Suppressor macrophage treated with lipopolysaccharide for 1 hour (primary cell): ENCODE results near the gene DCUN1D3.
"Not testable (repeated sequence)": the region's sequence is repeated elsewhere in the genome, so short reads cannot be mapped to it uniquely, and the experiment has no call there.

Source experiments
- DNase-seq, 3 donors: peaks; one replicate each; pipeline ENCODE4 v3.0.0-alpha.2; 2020 to 2022

The DCUN1D3 gene

DNA sequence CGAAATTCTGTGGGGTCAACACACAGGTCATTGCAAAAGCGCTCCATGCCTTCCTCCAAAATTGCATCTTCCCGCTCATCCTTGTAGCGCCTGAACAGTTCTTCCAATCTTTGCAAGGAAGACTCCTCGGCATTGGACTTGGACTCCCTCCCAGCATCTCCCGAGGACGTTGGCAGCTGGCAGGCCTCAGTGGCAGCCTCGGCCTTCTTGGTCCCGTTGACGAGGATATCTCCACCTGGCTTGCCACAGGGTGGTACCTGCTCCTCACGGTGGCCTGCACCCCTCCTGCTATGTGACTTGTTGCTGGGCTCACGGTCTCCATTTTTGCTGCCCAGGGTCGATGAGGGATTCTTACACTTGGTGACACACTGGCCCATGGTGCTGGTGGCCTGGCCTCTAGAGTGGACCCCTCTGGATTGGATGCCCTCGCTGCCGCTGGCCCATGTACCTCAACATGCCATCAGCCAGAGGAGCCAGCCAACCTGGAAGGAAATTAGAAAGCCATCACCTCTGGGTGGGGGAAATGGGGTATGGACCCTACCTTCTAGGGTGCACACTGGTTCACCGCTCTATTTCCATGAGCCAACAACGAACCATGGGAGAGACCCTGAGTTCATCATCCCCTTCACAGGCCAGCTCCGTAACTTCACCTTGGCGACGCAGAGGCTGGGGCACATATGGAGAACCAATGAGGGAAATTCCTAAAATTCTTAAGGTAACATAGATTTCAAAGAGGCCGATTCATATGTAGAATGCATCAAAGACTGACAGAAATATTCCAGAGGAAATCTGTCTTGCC lies 37.8 kb downstream of the DCUN1D3 start:
- DNase-seq, result no peak

DNA sequence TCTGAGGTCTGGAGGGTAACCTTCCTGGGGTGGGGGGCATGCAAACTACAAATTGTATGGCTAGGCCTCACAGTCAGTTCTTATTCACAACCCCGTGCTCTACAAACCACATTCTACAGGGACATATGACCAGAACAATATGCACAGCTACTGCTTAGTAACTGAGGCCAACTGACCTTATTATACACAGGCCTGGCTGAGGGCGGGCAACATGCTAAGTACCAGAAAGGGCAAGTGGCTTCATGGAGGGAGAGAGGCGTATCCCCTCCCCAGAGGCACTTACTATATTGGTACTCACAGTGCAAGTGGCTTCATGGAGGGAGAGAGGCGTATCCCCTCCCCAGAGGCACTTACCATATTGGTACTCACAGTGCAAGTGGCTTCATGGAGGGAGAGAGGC lies 39.2 kb downstream of the DCUN1D3 start:
- DNase-seq, result not testable (repeated sequence)

DNA sequence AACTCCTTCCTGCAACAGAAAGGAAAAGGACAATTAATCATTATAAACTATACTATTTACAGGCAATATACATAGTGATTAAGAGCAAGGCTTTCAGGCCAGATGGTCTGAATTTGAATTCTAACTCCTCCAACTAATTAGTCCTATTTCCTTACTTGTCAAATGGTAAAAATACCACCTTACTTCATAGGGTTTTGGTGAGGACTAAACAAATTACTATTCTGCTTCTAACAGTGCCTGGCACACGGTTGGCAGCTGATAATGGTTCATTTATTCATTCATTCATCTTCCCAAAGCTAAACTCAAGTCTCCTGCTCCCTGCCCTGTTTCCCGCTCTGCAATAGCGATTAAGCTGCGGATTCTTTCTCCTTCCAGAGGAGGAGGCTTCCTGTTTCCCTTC lies 39.8 kb downstream of the DCUN1D3 start:
- DNase-seq, result no peak

DNA sequence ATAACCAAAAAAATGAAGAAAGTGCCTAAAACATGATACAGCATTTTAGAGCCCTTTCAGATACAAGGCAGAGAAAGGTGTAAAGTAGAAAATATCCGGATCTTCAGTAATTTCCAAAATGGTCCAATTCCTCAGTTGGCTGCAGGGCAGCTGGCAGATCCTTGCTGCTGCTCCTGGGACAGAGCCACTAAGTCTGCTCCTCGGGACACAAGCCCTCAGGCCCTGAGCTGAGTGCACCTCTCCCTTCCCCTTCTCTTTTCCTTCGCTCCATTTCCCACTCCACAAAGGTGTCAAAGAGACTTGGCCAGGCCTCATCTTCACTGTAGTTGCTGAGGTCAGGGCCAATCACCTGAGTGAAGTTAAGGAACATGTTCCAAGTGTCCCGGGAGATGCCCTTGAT lies 40.5 kb downstream of the DCUN1D3 start:
- DNase-seq, result no peak

DNA sequence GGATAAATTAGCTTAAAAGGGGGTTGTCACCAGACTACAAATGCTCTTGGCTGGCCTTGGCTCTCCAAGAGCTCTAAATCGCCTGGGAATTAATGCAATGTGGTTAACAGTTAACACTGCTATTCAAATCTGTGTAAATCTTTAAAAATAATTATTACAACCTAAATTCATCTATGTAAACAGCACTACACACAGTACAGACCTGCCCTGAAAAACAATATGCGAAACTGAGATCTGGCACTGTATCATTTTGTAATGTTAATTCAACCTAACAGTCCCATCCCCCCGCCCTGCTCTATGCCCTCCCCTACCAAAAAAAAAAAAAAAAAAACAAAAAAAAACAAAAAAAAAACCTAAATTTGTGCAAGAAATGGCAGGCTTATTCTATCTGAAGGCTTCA lies 40.9 kb downstream of the DCUN1D3 start:
- DNase-seq, result no peak

DNA sequence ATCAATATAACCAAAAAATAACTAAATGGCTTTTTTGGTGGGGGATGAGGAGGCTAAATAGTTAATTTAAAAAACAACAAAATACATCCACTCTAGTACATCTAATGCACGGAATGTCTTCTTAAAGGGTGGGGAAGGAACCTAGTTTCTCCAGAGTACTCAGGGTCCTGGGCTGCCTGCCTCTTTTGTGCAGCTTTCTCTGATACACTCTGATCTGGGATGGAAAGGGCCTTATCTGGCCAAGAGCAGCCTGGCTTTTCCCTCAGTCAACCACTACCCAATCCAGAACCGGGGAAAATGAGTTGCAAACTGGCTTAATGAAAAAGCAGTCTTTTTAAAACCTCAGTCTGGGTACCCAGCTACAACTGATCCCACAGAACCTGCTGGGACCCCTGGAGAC lies 42.9 kb downstream of the DCUN1D3 start:
- DNase-seq, result no peak

DNA sequence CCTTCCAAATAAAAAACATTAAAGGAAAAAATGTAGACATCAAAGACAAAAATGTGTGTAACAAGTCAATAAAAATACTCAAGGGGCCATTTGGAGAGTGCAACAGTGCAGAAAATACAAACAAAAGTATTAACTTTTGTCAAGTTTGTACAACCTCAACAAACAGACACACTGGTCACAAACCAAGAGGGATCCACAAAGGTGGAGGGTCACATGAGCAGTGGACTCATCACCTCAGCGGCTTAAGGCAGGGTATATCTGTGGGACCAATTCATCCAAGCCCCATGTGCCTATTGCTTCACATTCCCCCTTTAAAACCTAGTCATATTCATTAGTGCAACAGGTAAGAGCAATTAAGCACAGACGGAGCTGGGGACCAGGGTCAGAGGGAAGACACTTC lies 45.2 kb downstream of the DCUN1D3 start:
- DNase-seq, result no peak

DNA sequence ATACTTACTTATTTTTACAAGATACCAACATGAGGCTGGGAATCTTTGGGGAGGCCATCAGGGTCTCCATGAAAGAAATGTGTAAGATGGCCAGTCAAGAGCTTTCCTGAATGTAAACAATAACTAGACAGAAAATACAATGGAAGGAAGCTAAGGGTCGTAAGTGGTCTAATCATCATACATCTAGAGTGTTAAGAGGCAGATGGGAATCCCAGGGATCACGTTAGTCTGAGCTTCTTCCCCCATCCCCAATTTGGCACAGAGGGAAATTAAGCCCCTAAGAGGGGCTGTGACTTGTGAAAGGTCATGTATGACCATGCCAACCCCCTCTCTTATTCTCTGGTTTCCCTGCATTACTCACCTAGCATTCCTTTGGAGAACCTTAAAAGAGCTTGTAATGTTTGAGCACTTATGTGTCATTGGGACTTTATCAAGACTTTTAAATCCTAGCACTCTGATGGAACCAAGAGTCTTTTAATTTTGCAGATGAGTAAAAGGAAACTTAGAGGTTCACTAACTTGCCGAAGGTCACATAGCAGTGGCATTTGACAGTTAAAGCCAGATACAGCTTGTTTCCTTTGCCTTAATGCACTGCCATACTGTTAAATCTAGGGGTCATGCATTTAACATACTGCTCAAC lies 46.1 kb downstream of the DCUN1D3 start:
- no peak for DNase-seq

DNA sequence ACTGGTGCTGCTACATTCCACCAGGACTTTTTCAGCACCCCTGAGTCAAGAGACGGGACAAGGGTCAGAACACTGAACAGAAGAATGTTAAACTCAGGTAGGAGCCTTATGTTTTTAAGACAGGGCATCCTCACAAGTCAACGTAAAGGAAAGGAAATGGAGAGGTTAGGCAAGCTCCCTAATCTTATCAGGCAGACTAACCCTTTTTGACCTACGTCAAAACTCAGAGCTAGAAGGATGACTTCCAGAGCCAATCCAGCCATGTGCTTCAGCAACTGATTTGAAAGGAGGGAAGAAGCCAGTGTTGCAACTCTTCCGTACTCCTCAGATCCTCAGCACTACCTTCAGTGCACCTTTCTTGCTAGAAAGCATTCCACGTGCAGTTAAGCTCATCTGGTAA lies 47.0 kb downstream of the DCUN1D3 start:
- no peak for DNase-seq

DNA sequence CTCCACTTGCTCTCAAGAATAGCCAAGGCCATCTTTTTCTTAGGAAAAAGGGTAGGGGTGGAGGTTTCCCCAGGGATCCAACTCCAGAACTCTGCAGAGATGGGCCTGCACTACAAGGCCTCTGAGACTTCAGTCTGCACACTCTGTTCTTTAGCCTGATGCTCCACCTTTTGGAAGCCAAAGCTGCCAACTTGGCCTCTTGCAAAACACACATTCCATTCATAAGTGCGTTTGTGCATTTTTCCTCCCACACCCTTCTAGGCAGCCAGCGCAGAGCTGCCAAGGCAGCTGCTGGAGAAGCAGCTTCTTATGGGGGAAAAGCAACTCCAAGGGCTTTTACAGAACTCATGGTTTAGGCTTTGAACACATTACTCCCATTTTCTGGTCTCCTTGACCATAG lies 48.6 kb downstream of the DCUN1D3 start:
- no peak for DNase-seq

DNA sequence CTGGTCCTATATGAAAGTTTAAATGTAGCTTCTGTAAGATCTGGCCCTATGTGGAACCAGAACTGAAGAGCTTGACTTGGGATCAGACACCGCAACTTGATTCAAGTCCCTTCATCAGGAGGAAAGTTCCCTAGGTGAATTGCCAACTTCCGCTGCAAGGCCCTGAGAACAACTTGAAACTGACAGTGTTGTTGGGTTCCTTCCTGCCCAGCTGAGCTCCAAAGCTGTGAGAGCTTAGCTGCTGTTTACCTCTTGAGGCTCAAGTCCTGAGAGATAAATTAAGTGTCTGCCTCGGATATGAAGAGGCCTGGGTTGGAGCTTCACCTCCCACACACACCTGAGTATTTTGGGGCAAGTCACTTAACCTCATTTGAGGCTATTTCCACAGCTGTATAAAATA lies 49.2 kb downstream of the DCUN1D3 start:
- no peak for DNase-seq

DNA sequence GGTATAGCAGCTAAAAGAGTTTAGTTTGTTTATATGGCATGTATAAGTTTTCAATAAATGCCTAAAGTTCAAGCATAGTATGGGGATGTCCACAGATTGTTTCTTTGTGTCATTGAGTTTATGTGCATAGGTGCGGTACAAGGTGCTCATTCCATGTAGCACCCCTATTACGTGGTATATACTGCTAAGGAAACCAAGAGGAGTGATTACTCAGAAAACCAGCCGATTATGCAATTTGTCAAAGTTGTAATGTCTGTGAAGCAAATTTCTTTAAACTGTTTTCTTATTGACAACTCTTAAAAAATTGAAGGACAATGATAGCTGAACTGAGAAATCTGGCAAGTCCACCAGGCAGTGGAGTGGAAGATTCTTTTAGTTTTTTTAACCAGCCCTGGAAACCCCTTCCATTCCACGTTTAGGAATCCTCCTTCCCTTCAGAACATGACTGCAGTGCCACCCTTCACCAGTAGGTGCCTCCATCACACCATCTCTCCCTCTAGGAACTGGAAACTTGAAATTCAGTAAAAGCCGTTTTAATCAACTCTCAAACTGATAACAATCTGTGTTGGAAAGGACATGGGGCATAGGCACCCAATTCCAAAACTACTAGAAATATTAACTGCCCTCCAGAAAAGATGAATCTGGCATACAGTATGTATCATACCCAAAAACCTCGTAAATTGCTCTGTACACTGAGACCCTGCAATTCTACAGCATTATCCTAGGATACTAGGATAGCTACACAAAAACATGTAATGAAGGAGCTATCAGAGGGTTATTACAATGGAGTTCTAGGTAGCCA lies 50.4 kb downstream of the DCUN1D3 start:
- peak; percentile 69 to 81 (median 79) for DNase-seq

DNA sequence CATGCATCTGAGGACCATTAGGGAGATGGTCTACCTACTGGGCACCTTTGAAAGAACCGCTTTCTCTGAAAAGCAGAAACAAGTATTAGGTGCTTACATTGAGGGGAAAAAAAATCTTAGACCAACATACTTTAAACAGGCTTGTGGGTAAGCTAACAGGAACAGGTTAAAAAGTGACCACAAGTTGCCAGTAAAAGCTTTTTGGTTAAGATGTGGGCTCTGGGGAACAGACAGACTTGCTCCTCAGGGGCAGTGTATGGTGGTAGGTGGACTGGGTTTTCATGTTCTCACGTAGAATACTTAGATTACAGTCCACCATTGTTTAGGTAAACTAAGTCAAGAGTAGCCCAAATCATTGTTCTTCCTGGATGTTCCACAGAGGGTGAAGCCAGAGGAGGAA lies 52.6 kb downstream of the DCUN1D3 start:
- no peak for DNase-seq

DNA sequence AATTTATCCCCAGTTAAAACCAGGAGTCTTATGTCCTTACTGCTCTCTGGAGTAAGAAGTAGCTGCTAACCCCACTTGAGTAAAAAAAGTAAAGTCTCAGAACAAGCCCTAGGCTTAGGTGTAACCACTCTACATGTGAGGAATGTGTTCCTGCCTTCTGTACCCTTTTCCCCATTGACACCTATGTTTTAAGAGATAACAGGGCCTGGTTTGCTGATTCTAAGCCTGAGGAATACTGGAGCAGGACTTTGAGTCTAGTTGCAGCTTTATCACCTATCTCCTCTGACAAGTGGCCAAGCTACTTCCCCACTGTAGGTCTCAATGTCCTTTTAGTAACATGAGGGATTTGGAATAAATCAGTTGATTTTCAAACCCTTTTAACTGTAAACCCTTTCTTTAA lies 53.6 kb downstream of the DCUN1D3 start:
- no peak for DNase-seq

DNA sequence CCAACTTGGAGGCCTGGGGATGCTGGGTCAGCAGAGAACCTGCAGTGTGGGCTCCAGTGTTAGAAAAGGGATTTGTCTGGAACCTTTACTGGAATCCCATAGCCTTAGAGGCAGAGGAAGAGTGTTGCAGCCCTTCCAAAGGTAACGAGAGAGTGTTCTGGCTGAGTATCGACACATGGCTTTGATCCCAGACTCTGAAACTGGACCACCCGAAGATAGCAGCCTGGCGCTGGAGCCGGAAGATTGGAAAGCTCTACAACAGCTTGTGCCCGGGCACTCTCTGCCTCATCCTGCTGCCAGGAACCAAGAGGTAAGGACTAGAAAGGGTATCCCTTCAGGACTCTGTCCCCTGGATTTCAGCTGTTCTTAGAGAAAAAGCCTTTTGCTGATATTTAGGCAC lies 54.1 kb downstream of the DCUN1D3 start:
- no peak for DNase-seq

DNA sequence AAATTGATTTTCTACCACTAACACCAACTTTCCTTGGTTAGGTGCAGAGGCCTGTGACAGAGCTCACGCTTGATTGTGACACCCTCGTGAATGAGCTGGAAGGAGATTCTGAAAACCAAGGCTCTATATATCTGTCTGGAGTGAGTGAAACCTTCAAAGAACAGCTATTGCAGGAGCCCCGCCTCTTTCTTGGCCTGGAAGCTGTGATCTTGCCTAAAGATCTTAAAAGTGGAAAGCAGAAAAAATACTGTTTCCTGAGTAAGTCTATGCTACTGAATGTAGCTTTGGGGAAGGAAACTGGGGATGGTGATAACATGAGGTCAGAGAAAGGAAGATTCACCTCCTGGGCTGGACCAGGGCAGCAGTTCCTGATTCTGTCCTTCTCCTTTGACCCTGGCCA lies 55.6 kb downstream of the DCUN1D3 start:
- DNase-seq, result peak in 1 of 3 donors; percentile 22

DNA sequence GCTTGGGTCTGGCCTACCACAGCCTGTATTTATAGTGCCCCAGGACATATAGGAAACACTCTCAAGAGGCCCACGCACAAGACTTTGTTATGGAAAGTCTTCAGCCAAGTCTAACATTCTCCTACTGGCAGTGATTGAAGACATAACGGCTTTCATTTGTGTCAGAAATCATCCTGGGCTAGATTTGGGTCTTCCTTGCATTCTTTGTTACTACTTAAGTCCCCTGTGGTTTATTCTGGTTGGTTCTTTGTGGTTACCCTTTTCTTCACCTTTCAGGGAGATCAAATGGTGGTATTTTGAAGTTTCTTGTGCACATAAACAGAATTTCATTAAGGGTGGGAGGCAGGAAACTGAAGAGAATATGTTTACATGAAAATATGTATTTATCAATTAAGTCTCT lies 56.1 kb downstream of the DCUN1D3 start:
- no peak for DNase-seq

DNA sequence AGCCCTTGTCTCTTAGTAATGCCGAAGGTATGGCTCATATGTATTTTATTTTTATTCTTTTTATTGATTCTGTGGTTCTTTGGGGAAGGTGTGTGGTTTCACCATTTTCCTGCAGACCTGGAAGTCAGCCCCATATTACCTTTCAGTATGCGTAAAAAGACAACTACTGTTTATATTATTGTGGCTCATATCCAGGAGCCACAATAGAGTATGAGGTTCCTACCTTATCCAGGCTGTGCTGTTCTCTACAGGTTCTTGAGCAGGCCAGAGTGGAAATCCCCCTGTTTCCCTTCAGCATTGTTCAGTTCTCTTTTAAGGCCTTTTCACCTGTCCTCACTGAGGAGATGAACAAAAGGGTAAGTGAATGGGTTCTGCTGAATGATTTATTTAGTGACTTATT lies 60.7 kb downstream of the DCUN1D3 start:
- DNase-seq, result no peak

DNA sequence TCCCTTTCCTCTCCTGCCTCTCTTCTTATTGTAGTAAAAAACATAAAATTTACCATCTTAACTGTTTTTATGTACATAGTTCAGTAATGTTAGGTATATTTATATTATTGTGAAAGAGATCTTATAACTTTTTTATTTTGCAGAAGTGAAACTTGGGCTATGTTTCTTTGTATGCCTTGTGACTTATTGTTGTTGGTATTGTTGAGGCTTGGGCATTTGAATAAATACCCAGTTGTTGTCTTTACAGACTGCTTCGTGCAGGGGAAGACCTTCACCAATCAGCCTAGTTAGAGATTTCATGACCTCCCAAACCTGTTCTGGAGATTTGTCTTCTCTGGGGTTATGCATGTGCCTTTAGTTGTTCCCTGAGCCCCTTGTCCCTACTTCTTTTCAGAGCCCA lies 61.9 kb downstream of the DCUN1D3 start:
- DNase-seq, result peak in 2 of 3 donors; percentile 41 to 56

DNA sequence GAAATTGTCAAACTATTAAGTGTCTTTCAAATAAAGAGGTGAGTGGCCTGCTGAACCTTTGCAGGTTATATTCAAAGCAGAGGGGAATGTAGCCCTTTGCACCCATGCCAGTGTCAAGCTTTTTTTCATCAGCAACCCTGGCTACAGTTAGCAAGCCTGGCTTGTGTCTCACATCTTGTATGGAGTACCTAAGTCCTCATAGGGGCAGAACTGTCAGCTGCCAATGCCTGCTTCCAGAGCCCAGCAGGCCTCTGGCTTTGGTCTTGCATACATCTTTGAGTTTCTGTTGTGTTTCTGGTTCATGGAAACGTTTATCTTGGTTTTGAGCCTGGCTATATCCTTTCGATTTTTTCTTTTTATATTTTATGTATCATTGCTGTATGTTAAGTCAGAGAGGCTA lies 67.1 kb downstream of the DCUN1D3 start:
- no peak for DNase-seq

DNA sequence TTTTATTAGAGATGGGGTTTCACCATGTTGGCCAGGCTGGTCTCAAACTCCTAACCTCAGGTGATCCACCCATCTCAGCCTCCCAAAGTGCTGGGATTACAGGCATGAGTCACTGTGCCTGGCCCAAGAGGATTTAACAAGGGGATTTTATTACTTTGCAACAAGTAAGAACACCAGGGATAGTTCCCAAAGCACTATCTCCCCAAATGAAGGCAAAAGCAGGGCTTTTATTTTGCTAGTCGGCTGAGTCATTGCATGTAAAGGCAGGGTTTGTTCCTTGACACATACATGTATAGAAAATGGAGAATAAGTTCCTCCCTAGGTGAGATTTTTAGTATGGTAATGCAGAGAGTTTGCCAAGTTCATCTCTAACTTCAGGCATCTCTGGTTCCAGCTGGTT lies 69.8 kb downstream of the DCUN1D3 start:
- DNase-seq, result no peak

DNA sequence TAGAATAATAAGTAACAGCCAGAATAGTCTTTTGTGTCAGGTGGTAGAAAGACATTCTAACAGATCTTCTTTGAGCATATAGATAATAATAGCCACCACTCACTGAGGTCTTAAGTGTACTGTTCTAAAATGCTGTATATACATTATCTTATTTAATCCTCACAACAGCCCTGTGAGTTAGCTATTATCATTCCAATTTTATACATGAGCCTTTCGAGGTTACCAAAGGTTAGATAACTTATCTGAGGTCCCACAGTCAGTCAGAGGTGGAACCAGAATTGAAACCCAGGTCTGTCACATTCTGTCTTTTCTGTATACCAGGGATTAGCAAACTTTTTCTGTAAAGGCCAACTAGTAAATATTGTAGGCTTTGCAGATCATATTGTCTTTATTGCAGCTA lies 70.6 kb downstream of the DCUN1D3 start:
- DNase-seq, result no peak

DNA sequence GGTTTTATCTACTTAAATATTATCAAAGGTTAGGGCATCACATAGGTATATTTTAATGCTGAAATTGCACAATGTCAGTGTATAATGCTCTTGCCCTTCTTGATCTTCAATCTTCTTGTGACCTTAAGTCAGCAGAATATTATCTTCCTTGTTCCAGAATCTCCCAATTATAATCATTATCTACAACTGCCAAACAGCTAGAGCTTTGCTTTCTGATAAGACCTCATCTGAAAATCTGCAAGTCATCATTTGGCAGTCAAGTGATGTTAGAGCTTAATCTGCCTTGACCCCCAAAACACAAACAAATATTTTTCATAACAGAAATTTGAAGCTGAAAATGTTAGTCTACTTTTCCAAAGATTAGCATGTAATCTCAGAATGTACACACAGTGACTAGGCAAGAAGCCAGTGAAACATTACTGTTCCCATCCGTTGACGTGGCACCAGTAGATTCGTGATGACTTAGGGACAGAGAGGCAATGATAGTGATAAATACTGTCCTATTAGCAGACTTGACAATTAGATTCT lies 74.1 kb downstream of the DCUN1D3 start:
- no peak for DNase-seq
